ENCODE data around the gene IARS1.

IARS1 gene

DNA sequence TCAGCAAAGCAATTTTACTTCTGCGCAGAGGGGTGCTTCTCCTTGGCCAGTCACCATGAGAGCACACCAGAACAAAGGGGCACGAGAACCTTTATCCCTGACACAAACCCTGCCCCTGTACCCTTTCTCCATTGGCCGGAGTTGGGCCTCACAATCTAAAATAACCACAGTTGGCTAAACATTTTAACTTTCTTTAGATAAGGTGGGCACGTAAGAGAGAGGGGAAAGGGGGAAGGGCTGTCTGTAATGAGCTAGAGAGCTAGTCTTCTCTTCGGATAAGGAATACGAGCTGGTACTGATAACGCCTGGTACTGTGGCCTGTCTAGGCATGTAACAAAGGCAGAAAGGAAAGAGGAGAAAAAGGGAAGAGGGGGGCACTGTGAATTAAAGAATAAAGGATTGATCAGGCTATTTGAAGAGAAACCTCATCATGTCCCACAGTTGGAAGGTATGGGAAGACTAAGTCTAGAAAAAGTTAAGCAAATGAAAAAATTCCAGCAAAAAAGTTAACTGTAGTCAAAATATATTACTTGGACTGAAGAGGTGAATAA is 1.8 kb upstream of the IARS1 start:
- no peak for DNase-seq

- no peak for DNase-seq
Measured at GRCh38 chr9:92294297-92294676, 790 bp upstream of the IARS1 start.

DNA sequence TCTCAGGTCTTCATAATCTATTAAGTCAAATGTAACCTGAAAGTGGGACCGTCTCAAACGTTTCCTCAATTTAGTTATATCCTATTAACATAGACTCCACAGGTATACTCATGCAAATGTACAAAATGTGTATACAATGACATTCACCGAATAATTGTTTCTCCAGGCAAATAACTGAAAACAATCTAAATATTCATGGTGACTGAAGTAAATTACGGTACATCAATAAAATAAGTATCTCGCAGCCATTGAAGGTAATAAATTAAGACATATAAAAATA is 482 bp downstream of the IARS1 start:
- DNase-seq = no peak

DNA sequence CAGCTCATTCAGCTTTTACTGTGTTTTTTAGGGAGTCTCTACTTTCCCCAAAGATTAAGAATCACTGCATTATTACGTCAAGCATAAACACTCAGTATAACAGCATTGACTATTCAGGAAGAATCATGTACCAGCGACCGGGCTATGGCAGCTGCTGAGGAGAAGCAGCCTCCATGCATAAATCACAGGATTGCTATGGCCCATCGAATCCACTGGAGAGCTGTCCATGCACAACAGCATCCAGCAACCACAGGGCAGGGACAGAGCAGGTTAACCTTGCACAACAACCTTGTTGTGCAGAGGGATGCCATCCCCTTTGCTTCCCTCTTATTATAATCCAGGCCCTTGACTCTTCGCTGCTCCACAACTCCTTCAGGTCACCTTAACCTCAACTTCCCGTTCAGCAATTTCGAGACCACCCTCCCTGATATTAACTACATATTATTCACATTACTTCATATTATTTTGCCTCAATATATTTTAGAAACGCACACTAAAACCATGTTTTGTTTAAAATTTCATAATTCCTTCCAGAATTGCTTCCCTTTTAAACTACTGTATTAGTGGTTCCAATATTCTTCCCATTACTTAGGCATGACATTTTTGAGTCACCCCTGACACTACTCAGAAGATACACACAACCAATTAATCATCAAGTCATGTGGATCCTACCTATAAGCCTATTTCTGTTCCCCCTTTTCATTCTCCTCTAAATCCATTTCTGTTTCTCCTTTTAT is 991 bp downstream of the IARS1 start:
- DNase-seq = no peak

DNA sequence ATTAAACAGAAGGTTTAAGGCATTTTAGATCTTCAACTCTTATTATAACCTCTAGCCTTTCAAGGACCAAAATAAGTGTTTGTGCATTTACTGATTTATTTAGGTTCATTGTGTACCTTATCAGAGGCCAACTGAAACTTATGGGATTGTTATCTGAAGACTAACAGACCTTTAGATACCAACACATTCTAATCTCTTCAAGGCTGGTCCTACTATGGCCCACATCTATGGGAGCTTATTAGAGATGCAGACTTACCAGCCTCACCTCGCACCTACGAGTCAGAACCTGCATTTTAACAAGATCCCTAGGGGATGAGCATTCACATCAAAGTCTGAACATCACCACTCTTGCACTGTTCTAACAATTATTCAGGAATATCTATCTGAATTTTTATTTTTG is 1.9 kb downstream of the IARS1 start:
- DNase-seq = no peak

DNA sequence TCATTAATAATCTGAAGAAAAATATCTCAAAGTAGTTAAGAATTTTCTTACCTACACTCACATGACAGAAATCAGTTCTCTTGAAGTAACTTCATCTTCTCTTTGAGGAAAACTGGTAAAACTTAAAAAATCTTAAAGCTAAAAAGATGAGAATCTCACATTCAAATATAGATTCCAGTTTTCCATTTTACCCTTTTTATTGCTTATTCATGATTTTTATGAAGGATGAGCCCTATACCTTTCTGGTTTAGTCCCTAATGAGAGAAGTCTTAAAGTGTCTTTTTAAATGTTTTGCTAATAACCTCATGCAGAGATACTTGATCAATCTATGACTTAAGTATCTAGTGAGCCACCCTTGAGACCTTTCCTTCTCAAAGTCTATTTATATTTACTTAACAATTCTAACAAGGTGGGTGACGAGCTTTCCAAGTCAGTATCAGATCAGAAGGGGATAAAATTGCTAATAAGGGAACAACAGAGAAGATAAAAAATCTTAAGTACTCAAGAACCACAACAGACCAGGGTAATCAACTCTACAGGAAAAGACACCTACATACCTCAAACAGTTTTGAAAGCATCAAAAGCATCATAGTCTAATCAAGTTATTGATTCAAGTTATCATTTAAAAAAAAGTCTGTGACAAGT is 2.6 kb downstream of the IARS1 start:
- DNase-seq = no peak

DNA sequence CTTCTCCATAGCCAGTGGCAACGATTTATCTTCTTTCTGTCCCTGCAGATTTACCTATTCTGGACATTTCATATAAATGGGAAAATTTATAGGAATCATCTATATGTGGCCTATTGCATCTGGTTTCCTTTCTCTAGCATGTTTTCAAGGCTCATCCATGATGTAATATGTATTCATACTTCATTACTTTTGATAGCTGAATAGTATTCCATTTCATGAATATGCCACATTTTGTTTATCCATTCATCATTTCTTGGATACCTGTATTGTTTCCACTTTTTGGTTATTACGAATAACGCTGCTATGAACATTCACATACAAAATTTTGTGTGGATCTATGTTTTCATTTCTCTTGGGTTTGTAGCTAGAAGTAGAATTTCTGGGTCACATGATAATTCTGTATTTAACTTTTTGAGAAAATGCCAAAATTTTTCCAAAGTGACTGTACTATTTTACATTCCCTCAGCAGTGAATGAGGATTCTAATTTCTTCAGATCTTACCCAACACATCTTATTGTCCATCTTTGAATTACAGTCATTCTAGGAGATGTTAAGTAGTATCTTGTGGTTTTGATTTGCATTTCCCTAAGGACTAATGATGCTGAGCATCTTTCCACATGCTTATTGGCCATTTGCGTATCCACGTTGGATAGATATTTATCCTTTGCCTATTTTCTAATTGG is 3.6 kb downstream of the IARS1 start:
- no peak for DNase-seq

GRCh38 chr9:92279302-92279701 is 14.2 kb downstream of the IARS1 start:
- no peak for DNase-seq

GRCh38 chr9:92278110-92278509 is 15.4 kb downstream of the IARS1 start:
- DNase-seq = no peak

DNA sequence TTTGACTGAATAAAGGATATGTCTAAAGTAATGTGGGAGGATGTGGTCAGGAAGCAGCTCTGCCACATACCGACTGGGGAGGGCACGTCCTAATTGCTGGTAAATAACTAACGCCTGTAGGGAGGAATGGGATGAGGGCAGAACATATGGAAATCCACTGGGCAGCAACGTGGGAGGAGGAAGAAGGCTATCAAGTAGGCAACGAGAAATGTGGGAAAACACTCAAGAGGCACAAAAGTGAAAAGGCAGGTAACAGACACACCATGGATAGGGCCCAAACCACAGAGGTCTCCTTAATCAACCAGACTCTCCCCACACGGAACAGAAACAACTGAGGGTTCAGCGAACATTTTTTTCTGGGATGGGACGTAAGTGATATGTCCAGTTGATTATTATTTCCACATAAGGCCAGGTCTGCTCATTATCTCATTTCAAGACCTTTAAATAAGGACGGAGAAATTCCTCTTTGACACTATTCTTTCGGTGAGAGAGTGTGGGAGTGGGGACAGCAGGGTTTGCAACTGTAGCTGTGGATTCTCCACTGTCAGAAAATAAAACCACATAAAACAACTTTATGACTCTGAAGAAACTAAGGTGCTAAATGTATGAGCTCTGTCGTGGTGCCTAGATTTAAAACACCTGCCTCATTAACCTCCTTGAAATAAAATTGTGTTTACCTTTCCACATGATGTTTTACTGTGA is 17.0 kb downstream of the IARS1 start:
- DNase-seq = no peak

DNA sequence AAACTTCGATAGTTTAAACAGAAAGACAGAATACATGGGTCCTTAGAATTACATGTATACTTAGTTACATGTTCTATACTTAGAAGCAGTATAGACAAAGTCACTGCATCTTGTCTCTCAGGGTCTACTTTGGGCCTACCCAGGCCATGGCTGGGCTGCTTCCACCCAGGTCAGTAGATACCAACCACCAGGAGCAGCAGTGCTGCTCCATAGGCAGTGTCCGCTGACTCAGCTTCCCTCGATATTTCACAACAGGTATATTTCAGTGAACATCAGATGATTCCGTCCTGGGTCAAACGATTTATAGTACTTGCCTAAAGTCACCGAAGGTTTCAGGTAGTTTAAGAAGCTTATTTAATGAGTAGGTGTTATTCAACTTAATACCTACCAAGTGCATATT is 18.0 kb downstream of the IARS1 start:
- no peak for DNase-seq

GRCh38 chr9:92270511-92270910 is 23.0 kb downstream of the IARS1 start:
- no peak for DNase-seq

DNA sequence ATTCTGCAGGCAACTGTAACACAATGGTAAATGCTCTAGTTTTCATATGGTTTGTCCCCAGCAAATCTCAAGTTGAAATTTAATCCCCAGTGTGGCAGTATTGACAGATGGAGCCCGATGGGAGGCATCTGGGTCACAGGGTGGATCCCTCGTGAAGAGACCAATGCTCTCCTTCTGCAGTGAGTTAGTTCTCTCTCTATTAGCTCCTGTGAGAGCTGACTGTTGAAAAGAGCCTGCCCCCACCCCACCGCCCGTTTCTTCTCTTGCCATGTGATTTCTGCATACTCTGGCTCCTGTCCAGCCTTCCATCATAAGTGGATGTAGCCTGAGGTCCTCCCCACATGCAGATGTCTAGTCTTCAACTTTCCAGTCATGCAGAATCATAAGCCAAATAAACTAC is 27.0 kb downstream of the IARS1 start:
- peak; percentile 89 for DNase-seq

DNA sequence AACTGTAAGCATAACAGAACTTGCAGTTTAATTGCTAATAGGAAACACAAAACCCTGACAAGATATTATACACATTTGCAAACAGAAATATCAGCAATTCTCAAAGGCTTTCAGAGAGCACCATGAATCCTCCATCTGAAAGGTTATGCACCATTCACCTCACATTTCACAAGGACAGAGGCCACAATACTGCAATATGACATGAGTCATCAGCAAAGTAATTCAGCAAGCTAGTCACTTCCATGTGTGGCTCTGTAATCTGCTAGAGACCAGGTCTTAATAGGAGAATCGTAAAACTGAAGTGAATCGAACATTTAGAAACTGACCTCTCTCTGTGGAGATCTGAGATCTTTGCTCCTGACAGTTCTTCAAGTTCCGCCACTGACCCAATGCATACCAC is 28.3 kb downstream of the IARS1 start:
- DNase-seq = no peak

GRCh38 chr9:92263131-92263530 is 30.4 kb downstream of the IARS1 start:
- DNase-seq = no peak

DNA sequence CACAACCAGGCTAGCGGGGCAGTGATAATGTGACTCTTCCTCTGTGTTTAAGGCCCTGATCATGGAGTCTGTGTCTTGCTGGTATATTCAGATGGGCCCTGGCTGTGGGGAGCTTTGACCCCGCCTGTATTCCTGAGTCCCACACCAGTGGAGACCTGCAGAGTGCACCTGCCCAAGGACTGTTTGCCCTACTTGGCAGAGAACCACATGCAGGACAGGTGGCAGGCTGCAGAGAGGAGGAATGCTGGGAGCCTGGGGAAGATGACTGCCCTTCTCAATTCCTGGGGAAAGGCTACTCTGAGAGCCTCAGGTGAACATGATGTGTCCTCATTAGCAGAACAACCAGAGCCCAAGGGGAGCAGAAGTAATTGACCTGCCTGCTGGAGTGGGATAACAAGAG is 36.2 kb downstream of the IARS1 start:
- no peak for DNase-seq

GRCh38 chr9:92254381-92255337 is 38.8 kb downstream of the IARS1 start:
- no peak for DNase-seq

DNA sequence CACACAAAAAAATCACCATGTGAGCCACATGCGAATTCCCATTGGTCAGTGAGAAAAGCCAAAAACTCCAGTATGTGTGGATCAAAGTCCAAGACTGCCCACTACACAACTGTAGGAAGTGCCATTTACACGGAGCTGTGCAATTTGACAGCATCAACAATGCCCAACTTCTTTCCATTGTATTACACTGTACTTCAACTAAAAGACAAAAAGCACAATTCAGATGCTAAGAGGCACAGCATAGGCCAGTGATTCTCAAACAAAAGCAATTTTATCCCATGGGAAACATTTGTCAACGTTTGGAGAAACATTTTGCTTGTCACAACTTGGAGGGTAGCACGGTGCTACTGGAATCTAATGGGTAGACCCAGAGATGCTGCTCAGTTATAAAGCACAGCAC is 39.8 kb downstream of the IARS1 start:
- DNase-seq = no peak

DNA sequence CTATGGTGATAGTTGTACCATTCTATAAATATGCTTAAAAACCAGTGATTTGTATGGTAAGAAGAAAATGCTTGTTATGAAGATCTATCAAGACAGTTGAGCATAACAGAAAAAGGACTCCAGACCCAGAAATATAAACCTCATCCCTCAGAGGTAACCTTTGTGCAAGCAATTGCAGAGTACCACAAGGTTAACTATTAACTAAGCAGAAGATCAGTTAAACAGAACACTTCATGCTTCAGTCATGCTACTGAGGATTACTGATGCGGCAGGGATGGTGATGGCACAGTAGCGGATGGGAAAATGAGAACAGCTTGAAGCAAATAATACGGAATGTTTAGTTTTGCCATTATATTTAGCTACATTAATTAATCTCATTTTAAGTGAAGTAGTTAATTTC is 45.5 kb downstream of the IARS1 start:
- DNase-seq = no peak

DNA sequence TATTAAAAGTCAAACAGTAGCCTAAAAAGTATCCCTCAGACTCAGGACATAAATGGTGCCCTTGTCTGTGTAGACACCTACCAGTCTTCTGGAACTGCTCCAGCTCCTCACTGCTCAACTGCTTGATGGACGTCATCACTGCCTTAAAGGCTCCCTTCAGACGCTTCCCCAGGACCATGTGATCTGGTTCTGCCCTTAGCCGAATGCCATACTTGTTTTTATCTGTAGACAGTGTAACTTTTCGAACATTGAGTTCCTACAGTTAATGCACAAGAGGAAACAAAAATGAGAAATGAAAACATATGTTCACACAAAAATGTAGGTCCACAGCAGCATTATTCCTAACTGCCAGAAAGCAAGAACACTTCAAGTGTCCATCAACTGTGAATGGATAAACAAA is 46.2 kb downstream of the IARS1 start:
- no peak for DNase-seq

DNA sequence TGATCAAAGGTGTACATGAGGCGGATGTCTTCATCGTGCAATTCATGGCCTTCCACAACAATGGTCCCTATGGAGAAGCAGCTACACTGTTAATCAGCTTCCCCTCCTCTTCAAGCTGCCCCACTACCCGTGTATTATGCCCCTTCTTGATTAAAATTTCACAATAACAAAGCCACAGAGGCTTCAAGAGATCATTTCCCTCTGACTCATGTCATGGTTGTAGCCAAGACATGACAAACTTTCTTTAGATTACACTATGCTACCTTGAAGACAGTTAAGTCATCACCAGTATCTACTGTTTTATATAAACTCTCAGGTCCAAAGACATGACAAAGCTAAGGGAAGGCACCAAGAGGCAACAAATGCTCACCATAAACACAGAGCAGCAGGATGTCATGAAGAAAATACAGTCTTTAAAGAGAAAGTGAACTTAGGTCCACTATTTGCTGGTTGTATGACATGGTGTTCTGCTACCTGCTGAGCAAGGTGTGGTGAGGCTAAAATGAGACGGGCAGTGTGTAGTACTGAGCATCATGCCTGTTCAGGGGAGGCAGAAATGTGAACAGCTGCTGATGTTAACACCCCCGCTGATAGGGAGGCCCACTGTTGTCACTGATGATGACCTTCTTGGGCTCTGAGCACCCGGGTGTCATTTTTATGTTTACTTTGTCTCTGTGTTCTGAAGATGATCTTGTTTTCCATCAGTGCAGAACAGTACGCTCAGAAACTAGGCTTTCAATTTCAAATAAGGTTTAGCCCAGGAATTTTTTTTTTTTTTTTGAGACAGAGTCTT is 48.3 kb downstream of the IARS1 start:
- no peak for DNase-seq

Measured in DMS 273 treated with DMSO at 0.1 percent for 48 hours (cell line).